Activated B cell treated with CpG ODN at 0.5 μM for 24 hours (primary cell): ENCODE data around the gene GMPPA. TPM values are rescaled to one million over a fixed set of nuclear protein-coding genes. Genes with fewer than 3 reads are reported as not detected.

Experiments
- ATAC-seq: fragments of 200-7000 bp; cut with Tn5 transposase; one replicate; pipeline ENCODE4 v1.10.0; 2021; ENCODE audit warnings: low read depth, mild to moderate bottlenecking, moderate library complexity
- CTCF ChIA-PET: fragments of 350-600 bp; sonication (Branson Sonifier 250); formaldehyde crosslinking; loops from one replicate; lab custom pipeline; 2021; ENCODE audit warnings: antibody characterized with exemption; lab: Charles Lee
- POLR2A ChIA-PET: fragments of 350-600 bp; sonication (Branson Sonifier 250); formaldehyde crosslinking; loops from one replicate; lab custom pipeline; 2021; ENCODE audit warnings: antibody characterized with exemption; lab: Charles Lee
- DNase-seq: peaks from one replicate; pipeline ENCODE4 v3.0.0; 2022
- H3K27ac Mint-ChIP-seq: one replicate; pipeline ENCODE4 v1.8.0; 2020; ENCODE audit warnings: mixed read lengths
- H3K27me3 Mint-ChIP-seq: one replicate; pipeline ENCODE4 v1.8.0; 2021; ENCODE audit warnings: mixed read lengths
- H3K36me3 Mint-ChIP-seq: one replicate; pipeline ENCODE4 v1.8.0; 2021; ENCODE audit warnings: low read depth, mixed read lengths
- H3K4me1 Mint-ChIP-seq: one replicate; pipeline ENCODE4 v1.8.0; 2021; ENCODE audit warnings: mixed read lengths
- H3K4me3 Mint-ChIP-seq: one replicate; pipeline ENCODE4 v1.8.0; 2020; ENCODE audit warnings: mild to moderate bottlenecking, mixed read lengths
- H3K9me3 Mint-ChIP-seq: one replicate; pipeline ENCODE4 v1.8.0; 2020; ENCODE audit warnings: mixed read lengths
- CTCF ChIP-seq: fragments of 200-600 bp; IDR thresholded peaks from one replicate; pipeline ENCODE4 v1.8.0; 2022; ENCODE audit warnings: antibody characterized with exemption, mild to moderate bottlenecking
- intact Hi-C: fragments of 100-400 bp; cut with micrococcal nuclease; formaldehyde crosslinking; loops from one replicate; pipeline ENCODE4 v1.15.1; 2024
- total RNA-seq: library from RNA; stranded (reverse); gene quantifications from 2 replicates; pipeline ENCODE4 v1.2.3, GENCODE V29; 2022

The GMPPA gene
- total RNA-seq, 1 donor from 2014 or later, result 33.0 TPM

- H3K36me3 Mint-ChIP-seq, result no peaks in the 10 kb centered on the region
- POLR2A ChIA-PET, result no interaction called here
- TF ChIP-seq CTCF, result no peak
- intact Hi-C loops, result no loop called here
- H3K9me3 Mint-ChIP-seq, result no peaks in the 10 kb centered on the region
- DNase-seq (no peak), ATAC-seq (no peak)
- no peak overlapping the region for H3K4me3 Mint-ChIP-seq
- no peak overlapping the region for H3K27ac Mint-ChIP-seq
- H3K27me3 Mint-ChIP-seq, result peaks cover 77% of the 10 kb centered on the region
- peaks cover 17% of the 10 kb centered on the region for H3K4me1 Mint-ChIP-seq
- CTCF ChIA-PET, result interaction anchor here (1.4 kb wide), 1 partner anchor 12 kb away, joined by 4 read pairs; no protein-coding TSS in a partner anchor
Observed at GRCh38 chr2:219517954-219518778, 19.5 kb downstream of the GMPPA start.

- peaks cover 17% of the 10 kb centered on the region for H3K4me1 Mint-ChIP-seq
- DNase-seq (no peak), ATAC-seq (no peak)
- intact Hi-C loops, result no loop called here
- H3K9me3 Mint-ChIP-seq, result no peaks in the 10 kb centered on the region
- ChIA-PET POLR2A (no interaction called here), CTCF (no interaction called here)
- H3K27ac Mint-ChIP-seq, result no peak overlapping the region
- no peak for TF ChIP-seq CTCF
- peaks cover 79% of the 10 kb centered on the region for H3K27me3 Mint-ChIP-seq
- H3K36me3 Mint-ChIP-seq, result no peaks in the 10 kb centered on the region
- H3K4me3 Mint-ChIP-seq, result no peak overlapping the region
Observed at GRCh38 chr2:219519526-219519916, 20.8 kb downstream of the GMPPA start.

- Mint-ChIP-seq H3K9me3 (no peaks in the 10 kb centered on the region), H3K27me3 (peaks cover 80% of the 10 kb centered on the region), H3K4me3 (no peak overlapping the region), H3K36me3 (no peaks in the 10 kb centered on the region), H3K27ac (no peak overlapping the region), H3K4me1 (peaks cover 17% of the 10 kb centered on the region)
- DNase-seq (no peak), ATAC-seq (no peak)
- intact Hi-C loops, result no loop called here
- CTCF ChIA-PET, result interaction anchor here (1.4 to 2.8 kb wide), 2 partner anchors 11 to 21 kb away, joined by 5 to 11 read pairs; partner anchors contain the start of gene GMPPA
- POLR2A ChIA-PET, result no interaction called here
- TF ChIP-seq CTCF, result no peak
Observed at GRCh38 chr2:219520079-219520478, 21.4 kb downstream of the GMPPA start.

- ATAC-seq (no peak), DNase-seq (no peak)
- H3K27ac Mint-ChIP-seq, result no peak overlapping the region
- no peak overlapping the region for H3K4me3 Mint-ChIP-seq
- no peaks in the 10 kb centered on the region for H3K36me3 Mint-ChIP-seq
- TF ChIP-seq CTCF, result no peak
- POLR2A ChIA-PET, result no interaction called here
- H3K9me3 Mint-ChIP-seq, result no peaks in the 10 kb centered on the region
- peaks cover 78% of the 10 kb centered on the region for H3K27me3 Mint-ChIP-seq
- intact Hi-C loops, result no loop called here
- H3K4me1 Mint-ChIP-seq, result peaks cover 17% of the 10 kb centered on the region
- CTCF ChIA-PET, result interaction anchor here (1.4 to 2.8 kb wide), 2 partner anchors 10 to 23 kb away, joined by 5 to 11 read pairs; partner anchors contain the start of gene GMPPA
Observed at GRCh38 chr2:219521066-219521880, 22.6 kb downstream of the GMPPA start.
